Astrocyte of the spinal cord (primary cell): ENCODE measurements around the gene HIRIP3.
"Not testable (repeated sequence)": the region's sequence is repeated elsewhere in the genome, so short reads cannot be mapped to it uniquely, and the experiment has no call there.

Experiments used
- DNase-seq: peaks from one replicate; pipeline ENCODE4 v3.0.0; 2011; ENCODE audit warnings: low read depth, low spot score
- H3K4me3 ChIP-seq: 2 replicates; pipeline ENCODE4 v1.5.1; 2011; ENCODE audit warnings: low read depth, mild to moderate bottlenecking, low read length, moderate library complexity
- CTCF ChIP-seq: IDR thresholded peaks from 2 replicates; pipeline ENCODE4 v1.5.1; 2012; ENCODE audit warnings: low read depth, mild to moderate bottlenecking, low read length, inconsistent platforms
- in situ Hi-C: cut with HindIII; loops from 2 replicates; pipeline ENCODE4 v1.10.0; 2017; ENCODE audit warnings: low sequenced_read_pairs

Gene HIRIP3

GRCh38 chr16:30025574-30025973 is 30.2 kb upstream of the HIRIP3 start:
- TF ChIP-seq CTCF: no peak
- no peak for DNase-seq
- no peak overlapping the region for H3K4me3 ChIP-seq
- in situ Hi-C loops: no loop called here

- DNase-seq: no peak
- H3K4me3 ChIP-seq: no peak overlapping the region
- in situ Hi-C loops: no loop called here
- no peak for TF ChIP-seq CTCF
Observed at GRCh38 chr16:30025156-30025555, 29.7 kb upstream of the HIRIP3 start.

- no peak for DNase-seq
- H3K4me3 ChIP-seq: no peak overlapping the region
- in situ Hi-C loops: no loop called here
- no peak for TF ChIP-seq CTCF
Observed at GRCh38 chr16:30024451-30024850, 29.0 kb upstream of the HIRIP3 start.

- TF ChIP-seq CTCF: no peak
- in situ Hi-C loops: no loop called here
- DNase-seq: no peak
- H3K4me3 ChIP-seq: no peak overlapping the region
Observed at GRCh38 chr16:30023586-30023985, 28.2 kb upstream of the HIRIP3 start.

- TF ChIP-seq CTCF: no peak
- no peak for DNase-seq
- no peak within 1 kb of the TSS for H3K4me3 ChIP-seq
- in situ Hi-C loops: no loop called here
Observed at GRCh38 chr16:30022887-30023286, 27.5 kb upstream of the HIRIP3 start, which contains the start of gene C16orf92. C16orf92 (plus strand) TSS chr16:30023198; CDS start chr16:30023341, 143 bp downstream.

GRCh38 chr16:30018731-30019158 is 23.3 kb upstream of the HIRIP3 start:
- DNase-seq: peak; percentile 31
- in situ Hi-C loops: no loop called here
- no peak for TF ChIP-seq CTCF

GRCh38 chr16:30017937-30018336 is 22.5 kb upstream of the HIRIP3 start:
- in situ Hi-C loops, DNase-seq, H3K4me3 ChIP-seq: not testable (repeated sequence)

More at GRCh38 chr16:30018731-30019158, 23.3 kb upstream of the HIRIP3 start:
- H3K4me3 ChIP-seq: no peak overlapping the region
